Amniotic epithelial cell (primary cell): ENCODE measurements around the gene CSMD2.

Experiments
- DNase-seq: peaks from one replicate; pipeline ENCODE4 v3.0.0-alpha.2; 2010; ENCODE audit warnings: low read depth

CSMD2 gene

GRCh38 chr1:33482412-33482811 is 682.6 kb downstream of the CSMD2 start:
- no peak for DNase-seq

GRCh38 chr1:33477451-33477850 is 687.6 kb downstream of the CSMD2 start:
- DNase-seq: no peak

GRCh38 chr1:33473900-33474299 is 691.1 kb downstream of the CSMD2 start:
- no peak for DNase-seq

GRCh38 chr1:33472269-33472980 is 692.6 kb downstream of the CSMD2 start, which contains the start of gene ZSCAN20:
Gene ZSCAN20, plus strand, starts transcription at chr1:33472645. Its CDS starts 6,644 bp downstream, at chr1:33479289.
- DNase-seq: peak; percentile 98

- no peak for DNase-seq
Observed at GRCh38 chr1:33471416-33471815, 693.6 kb downstream of the CSMD2 start.

- DNase-seq: peak; percentile 77
Observed at GRCh38 chr1:33470495-33471012, 694.5 kb downstream of the CSMD2 start.

GRCh38 chr1:33469691-33470090 is 695.3 kb downstream of the CSMD2 start:
- DNase-seq: no peak

GRCh38 chr1:33468967-33469366 is 696.1 kb downstream of the CSMD2 start:
- DNase-seq: no peak

- DNase-seq: no peak
Observed at GRCh38 chr1:33468531-33468930, 696.5 kb downstream of the CSMD2 start.

- no peak for DNase-seq
Observed at GRCh38 chr1:33468011-33468410, 697.0 kb downstream of the CSMD2 start.

- DNase-seq: no peak
Observed at GRCh38 chr1:33466159-33466558, 698.9 kb downstream of the CSMD2 start.

- no peak for DNase-seq
Observed at GRCh38 chr1:33465316-33465715, 699.7 kb downstream of the CSMD2 start.

- no peak for DNase-seq
Observed at GRCh38 chr1:33464552-33464951, 700.5 kb downstream of the CSMD2 start.
